C4-2B (cell line): ENCODE results near the gene LRRFIP1.

Experiments
- ZFX ChIP-seq: fragments of 450-650 bp; IDR thresholded peaks from 2 replicates; pipeline ENCODE4 v1.6.1; 2017
- TF ChIP-seq, protein P1 (sequence below): fragments of 450-650 bp; conservative IDR thresholded peaks from 2 replicates; pipeline ENCODE4 v1.5.1; 2017; ENCODE audit warnings: mild to moderate bottlenecking

DNA sequence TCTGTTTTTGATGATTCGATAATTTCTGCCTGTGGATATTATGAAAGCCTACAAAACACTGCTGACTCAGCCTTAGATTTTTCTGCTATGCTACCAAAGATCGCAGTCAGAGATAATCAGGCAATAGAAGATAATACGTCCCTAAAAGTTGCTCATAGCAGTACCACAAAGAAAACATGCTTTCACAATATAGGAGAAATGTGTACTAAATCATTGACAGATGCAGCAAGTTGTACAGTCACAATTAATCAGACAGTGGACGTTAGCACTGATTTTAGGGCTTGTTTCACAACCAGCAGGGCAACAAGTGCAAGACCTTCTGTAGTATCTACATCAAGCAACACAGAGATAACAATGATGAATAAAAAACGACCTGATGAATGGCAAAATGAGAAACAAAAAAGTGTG lies 190.7 kb downstream of the LRRFIP1 start:
- TF ChIP-seq, protein P1, sequence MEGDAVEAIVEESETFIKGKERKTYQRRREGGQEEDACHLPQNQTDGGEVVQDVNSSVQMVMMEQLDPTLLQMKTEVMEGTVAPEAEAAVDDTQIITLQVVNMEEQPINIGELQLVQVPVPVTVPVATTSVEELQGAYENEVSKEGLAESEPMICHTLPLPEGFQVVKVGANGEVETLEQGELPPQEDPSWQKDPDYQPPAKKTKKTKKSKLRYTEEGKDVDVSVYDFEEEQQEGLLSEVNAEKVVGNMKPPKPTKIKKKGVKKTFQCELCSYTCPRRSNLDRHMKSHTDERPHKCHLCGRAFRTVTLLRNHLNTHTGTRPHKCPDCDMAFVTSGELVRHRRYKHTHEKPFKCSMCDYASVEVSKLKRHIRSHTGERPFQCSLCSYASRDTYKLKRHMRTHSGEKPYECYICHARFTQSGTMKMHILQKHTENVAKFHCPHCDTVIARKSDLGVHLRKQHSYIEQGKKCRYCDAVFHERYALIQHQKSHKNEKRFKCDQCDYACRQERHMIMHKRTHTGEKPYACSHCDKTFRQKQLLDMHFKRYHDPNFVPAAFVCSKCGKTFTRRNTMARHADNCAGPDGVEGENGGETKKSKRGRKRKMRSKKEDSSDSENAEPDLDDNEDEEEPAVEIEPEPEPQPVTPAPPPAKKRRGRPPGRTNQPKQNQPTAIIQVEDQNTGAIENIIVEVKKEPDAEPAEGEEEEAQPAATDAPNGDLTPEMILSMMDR: no peak
- TF ChIP-seq ZFX: no peak
